Esophagus squamous epithelium (tissue), 5 donors: Measurements from ENCODE around the gene MANSC1. TPM values are rescaled to one million over a fixed set of nuclear protein-coding genes. Genes with fewer than 3 reads are reported as not detected.

Source experiments
- DNase-seq: peaks from one replicate; lab custom pipeline; 2025; lab: John Stamatoyannopoulos, UW
- H3K27ac ChIP-seq, 4 donors: fragments of 200-600 bp; sonication (generic); one replicate each; pipeline ENCODE4 v1.5.1; 2016 to 2019; ENCODE audit warnings: mild to moderate bottlenecking in 1 of 4
- H3K27me3 ChIP-seq, 4 donors: fragments of 200-600 bp; sonication (generic); 1 replicate in 3 of 4; 2 replicates in 1 of 4; pipeline versions ENCODE4 v1.5.1 to v1.6.0; 2017 to 2021; ENCODE audit warnings: antibody characterized with exemption in 1 of 4
- H3K36me3 ChIP-seq, 3 donors: fragments of 200-600 bp; sonication (generic); one replicate each; pipeline ENCODE4 v1.5.1; 2016 to 2019
- H3K4me1 ChIP-seq, 3 donors: fragments of 200-600 bp; sonication (generic); one replicate each; pipeline ENCODE4 v1.5.1; 2017 to 2019
- H3K4me3 ChIP-seq, 4 donors: fragments of 200-600 bp; sonication (generic); 1 replicate in 3 of 4; 2 replicates in 1 of 4; pipeline ENCODE4 v1.5.1; 2016 to 2019; ENCODE audit warnings: mild to moderate bottlenecking in 2 of 4, moderate library complexity in 1 of 4
- H3K9me3 ChIP-seq, 3 donors: fragments of 200-600 bp; sonication (generic); one replicate each; pipeline ENCODE4 v1.5.1; 2016 to 2019
- POLR2A ChIP-seq, 4 donors: fragments of 450-650 bp; IDR thresholded peaks; one replicate each; pipeline ENCODE4 v1.6.1; 2017; ENCODE audit warnings: antibody characterized with exemption in 4 of 4, mild to moderate bottlenecking in 4 of 4, moderate library complexity in 3 of 4
- WGBS, 2 donors: methylation state at CpG; one replicate each; pipeline ENCODE4 v1.1.5; 2018; 5-methylcytosine and 5-hydroxymethylcytosine counted together
- intact Hi-C: fragments of 100-400 bp; cut with DNase I; formaldehyde crosslinking; loops from one replicate; pipeline ENCODE4 v1.15.0; 2022
- total RNA-seq, 4 donors: library from RNA; depleted of rRNA; stranded (reverse); fragments of >200 nt; gene quantifications; one replicate each; pipeline ENCODE4 v1.1.0, GENCODE V29; 2016
- TF ChIP-seq, protein P1 (sequence below), 6 experiments: fragments of 450-650 bp in 4 of 6; fragments of 200-600 bp in 2 of 6; sonication (generic) in 2 of 6; IDR thresholded peaks; one replicate each; pipeline ENCODE4 v1.5.1; 2016 to 2019; ENCODE audit warnings: antibody characterized with exemption in 6 of 6, mild to moderate bottlenecking in 4 of 6, moderate library complexity in 4 of 6
- donor health status: DM: yes; HTN: yes; CAD: no.

MANSC1 gene
- total RNA-seq, 4 donors from 2014 or later = 22.5 to 59.0 (median 47.7) TPM

- H3K4me3 ChIP-seq = no peak overlapping the region
- H3K27me3 ChIP-seq = no peaks in the 10 kb centered on the region
- peaks cover 0 to 32% (median 0%) of the 10 kb centered on the region in 3 donors for H3K36me3 ChIP-seq
- H3K4me1 ChIP-seq = peaks cover 0 to 11% (median 4%) of the 10 kb centered on the region in 3 donors
- TF ChIP-seq, protein P1, sequence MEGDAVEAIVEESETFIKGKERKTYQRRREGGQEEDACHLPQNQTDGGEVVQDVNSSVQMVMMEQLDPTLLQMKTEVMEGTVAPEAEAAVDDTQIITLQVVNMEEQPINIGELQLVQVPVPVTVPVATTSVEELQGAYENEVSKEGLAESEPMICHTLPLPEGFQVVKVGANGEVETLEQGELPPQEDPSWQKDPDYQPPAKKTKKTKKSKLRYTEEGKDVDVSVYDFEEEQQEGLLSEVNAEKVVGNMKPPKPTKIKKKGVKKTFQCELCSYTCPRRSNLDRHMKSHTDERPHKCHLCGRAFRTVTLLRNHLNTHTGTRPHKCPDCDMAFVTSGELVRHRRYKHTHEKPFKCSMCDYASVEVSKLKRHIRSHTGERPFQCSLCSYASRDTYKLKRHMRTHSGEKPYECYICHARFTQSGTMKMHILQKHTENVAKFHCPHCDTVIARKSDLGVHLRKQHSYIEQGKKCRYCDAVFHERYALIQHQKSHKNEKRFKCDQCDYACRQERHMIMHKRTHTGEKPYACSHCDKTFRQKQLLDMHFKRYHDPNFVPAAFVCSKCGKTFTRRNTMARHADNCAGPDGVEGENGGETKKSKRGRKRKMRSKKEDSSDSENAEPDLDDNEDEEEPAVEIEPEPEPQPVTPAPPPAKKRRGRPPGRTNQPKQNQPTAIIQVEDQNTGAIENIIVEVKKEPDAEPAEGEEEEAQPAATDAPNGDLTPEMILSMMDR (IDR thresholded peaks at IDR 0.05) = no peak
- no peak for TF ChIP-seq POLR2A (IDR thresholded peaks at IDR 0.05)
- DNase-seq = no peak
- no peaks in the 10 kb centered on the region for H3K9me3 ChIP-seq
- WGBS, 2 donors = 47 to 54% methylated on average over 4 of the region's 4 CpGs
- intact Hi-C loops = no loop called here
- H3K27ac ChIP-seq = peak overlapping the region in 1 of 4 donors; percentile 40
Measured at GRCh38 chr12:12365931-12366431, 15.9 kb upstream of the MANSC1 start.

- 76 to 89% methylated on average over 4 to 5 of the region's 5 CpGs for WGBS, 2 donors
- Histone ChIP-seq H3K27me3 (no peaks in the 10 kb centered on the region), H3K9me3 (no peaks in the 10 kb centered on the region), H3K4me1 (peaks cover 0 to 11% (median 4%) of the 10 kb centered on the region in 3 donors), H3K27ac (peak overlapping the region in 1 of 4 donors; percentile 40), H3K4me3 (no peak overlapping the region), H3K36me3 (peaks cover 0 to 32% (median 0%) of the 10 kb centered on the region in 3 donors)
- TF ChIP-seq, protein P1 (IDR thresholded peaks at IDR 0.05) = no peak
- no peak for TF ChIP-seq POLR2A (IDR thresholded peaks at IDR 0.05)
- intact Hi-C loops = no loop called here
- no peak for DNase-seq
Measured at GRCh38 chr12:12365446-12365802, 15.4 kb upstream of the MANSC1 start.

- H3K36me3 ChIP-seq = peaks cover 0 to 32% (median 0%) of the 10 kb centered on the region in 3 donors
- no peaks in the 10 kb centered on the region for H3K27me3 ChIP-seq
- DNase-seq = no peak
- whole genome bisulfite sequencing, 2 donors = 91 to 94% methylated on average over 3 to 4 of the region's 4 CpGs
- H3K9me3 ChIP-seq = no peaks in the 10 kb centered on the region
- no peak overlapping the region for H3K4me3 ChIP-seq
- TF ChIP-seq, protein P1 (IDR thresholded peaks at IDR 0.05) = no peak
- TF ChIP-seq POLR2A (IDR thresholded peaks at IDR 0.05) = no peak
- peaks cover 0 to 15% (median 4%) of the 10 kb centered on the region in 3 donors for H3K4me1 ChIP-seq
- H3K27ac ChIP-seq = no peak overlapping the region
- intact Hi-C loops = no loop called here
Measured at GRCh38 chr12:12364787-12365445, 14.9 kb upstream of the MANSC1 start.

DNA sequence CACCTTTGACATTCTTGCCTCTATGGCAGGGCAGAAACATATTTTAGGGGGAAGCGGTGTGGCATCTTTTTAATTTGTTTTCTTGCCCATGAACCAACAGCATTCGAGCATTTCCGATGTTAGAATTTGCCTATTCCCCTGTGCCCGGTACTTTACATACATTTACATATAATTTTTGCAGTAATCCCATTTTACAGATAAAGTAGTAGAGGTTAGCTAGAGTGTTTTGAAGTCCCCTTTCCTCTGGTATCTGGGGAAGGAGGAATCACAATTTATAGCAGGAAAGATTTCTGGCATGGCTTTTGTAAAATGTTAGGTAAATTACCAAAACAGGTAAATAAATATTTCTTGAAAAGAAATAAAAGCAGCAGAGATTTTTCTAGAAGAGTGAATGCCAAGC lies 8.5 kb upstream of the MANSC1 start:
- 54 to 65% methylated on average over 4 of the region's 4 CpGs for WGBS, 2 donors
- Histone ChIP-seq H3K27me3 (no peaks in the 10 kb centered on the region), H3K9me3 (no peaks in the 10 kb centered on the region), H3K27ac (peak overlapping the region; percentile 93 to 100 (median 100)), H3K36me3 (peaks cover 0 to 10% (median 0%) of the 10 kb centered on the region in 3 donors), H3K4me3 (peak overlapping the region in 3 of 4 donors; percentile 61 to 96 (median 93)), H3K4me1 (peaks cover 7 to 35% (median 14%) of the 10 kb centered on the region in 3 donors)
- intact Hi-C loops = no loop called here
- no peak for DNase-seq
- TF ChIP-seq POLR2A (IDR thresholded peaks at IDR 0.05) = no peak
- TF ChIP-seq, protein P1 (IDR thresholded peaks at IDR 0.05) = no peak

DNA sequence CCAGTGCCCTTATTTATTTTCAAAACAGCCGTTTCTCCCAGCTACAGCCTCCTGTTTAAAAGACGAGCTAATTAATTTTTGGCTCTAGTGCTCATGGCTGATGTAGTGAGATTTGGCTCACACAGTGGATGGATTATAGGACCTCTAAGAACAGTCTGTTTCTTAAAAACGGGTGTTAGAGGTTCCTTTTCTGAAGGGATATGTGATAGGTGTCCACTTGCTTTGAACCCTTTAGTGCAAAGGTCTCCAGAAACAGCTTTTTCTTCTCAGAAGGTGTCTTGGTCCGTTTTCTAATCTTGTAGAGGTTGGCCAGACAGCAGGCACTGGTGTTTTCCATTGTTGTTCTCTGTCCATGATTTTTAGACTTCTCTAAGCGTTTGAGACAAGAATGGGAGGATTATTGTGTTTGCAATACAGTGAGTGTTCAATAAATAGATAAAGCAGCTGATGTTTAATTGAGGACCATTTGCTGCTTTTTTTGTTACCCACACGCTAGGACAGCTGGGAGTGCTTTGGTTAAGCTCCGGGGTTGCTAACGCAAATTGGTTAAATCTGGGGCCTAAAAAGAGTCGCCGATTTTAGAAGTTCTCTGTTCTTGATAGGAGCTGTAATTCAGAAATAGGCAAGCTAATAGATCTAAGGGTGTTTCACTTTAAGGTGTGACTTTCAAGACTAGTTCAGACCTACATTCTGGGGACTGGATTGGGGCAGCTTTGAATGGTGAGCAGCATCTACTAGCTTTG lies 7.8 kb upstream of the MANSC1 start:
- peak overlapping the region; percentile 61 to 97 (median 94) for H3K4me3 ChIP-seq
- DNase-seq = no peak
- H3K36me3 ChIP-seq = peaks cover 0 to 4% (median 0%) of the 10 kb centered on the region in 3 donors
- peak in 1 of 4 donors; percentile 10 for TF ChIP-seq POLR2A (IDR thresholded peaks at IDR 0.05)
- TF ChIP-seq, protein P1 (IDR thresholded peaks at IDR 0.05) = no peak
- no peaks in the 10 kb centered on the region for H3K9me3 ChIP-seq
- H3K27ac ChIP-seq = peak overlapping the region; percentile 93 to 100 (median 100)
- no peaks in the 10 kb centered on the region for H3K27me3 ChIP-seq
- intact Hi-C loops = no loop called here
- H3K4me1 ChIP-seq = peaks cover 7 to 35% (median 14%) of the 10 kb centered on the region in 3 donors
- 8 to 14% methylated on average over 10 of the region's 10 CpGs for WGBS, 2 donors
